Chondrocyte (in vitro differentiated cells): Measurements from ENCODE around the gene ADAT3. TPM values are rescaled to one million over a fixed set of nuclear protein-coding genes. Genes with fewer than 3 reads are reported as not detected.

Source experiments
- DNase-seq: peaks from one replicate; pipeline ENCODE4 v3.0.0; 2021; ENCODE audit warnings: mixed read lengths, low spot score
- H3K27ac Mint-ChIP-seq: one replicate; pipeline ENCODE4 v1.8.0; 2021; ENCODE audit warnings: mild to moderate bottlenecking, moderate library complexity, mixed read lengths; ENCODE audit not compliant: unreplicated experiment
- H3K27me3 Mint-ChIP-seq: 2 replicates; pipeline ENCODE4 v1.8.0; 2021; ENCODE audit warnings: low read depth, mixed read lengths
- H3K36me3 Mint-ChIP-seq: 2 replicates; pipeline ENCODE4 v1.8.0; 2021; ENCODE audit warnings: low read depth, mixed read lengths
- H3K4me1 Mint-ChIP-seq: 2 replicates; pipeline ENCODE4 v1.8.0; 2021; ENCODE audit warnings: low read depth, mild to moderate bottlenecking, mixed read lengths
- H3K4me3 Mint-ChIP-seq: one replicate; pipeline ENCODE4 v1.8.0; 2021; ENCODE audit warnings: mild to moderate bottlenecking, moderate library complexity, mixed read lengths; ENCODE audit not compliant: unreplicated experiment
- H3K9me3 Mint-ChIP-seq: 2 replicates; pipeline ENCODE4 v1.8.0; 2021; ENCODE audit warnings: low read depth, mixed read lengths
- total RNA-seq: library from RNA; stranded (reverse); gene quantifications from 3 replicates; pipeline ENCODE4 v1.2.1, GENCODE V29; 2021
- TF ChIP-seq, protein P1 (sequence below): fragments of 200-600 bp; sonication (generic); IDR thresholded peaks from 2 replicates; pipeline ENCODE4 v1.5.0; 2021; ENCODE audit warnings: antibody characterized with exemption, mild to moderate bottlenecking, moderate library complexity

The ADAT3 gene
- total RNA-seq, 1 donor from 2014 or later = 3.6 TPM

- Mint-ChIP-seq H3K27ac (peak overlapping the region; percentile 65), H3K9me3 (no peaks in the 10 kb centered on the region), H3K27me3 (no peaks in the 10 kb centered on the region), H3K4me3 (no peak overlapping the region), H3K4me1 (peaks cover 23% of the 10 kb centered on the region), H3K36me3 (no peaks in the 10 kb centered on the region)
- no peak for DNase-seq
- TF ChIP-seq, protein P1, sequence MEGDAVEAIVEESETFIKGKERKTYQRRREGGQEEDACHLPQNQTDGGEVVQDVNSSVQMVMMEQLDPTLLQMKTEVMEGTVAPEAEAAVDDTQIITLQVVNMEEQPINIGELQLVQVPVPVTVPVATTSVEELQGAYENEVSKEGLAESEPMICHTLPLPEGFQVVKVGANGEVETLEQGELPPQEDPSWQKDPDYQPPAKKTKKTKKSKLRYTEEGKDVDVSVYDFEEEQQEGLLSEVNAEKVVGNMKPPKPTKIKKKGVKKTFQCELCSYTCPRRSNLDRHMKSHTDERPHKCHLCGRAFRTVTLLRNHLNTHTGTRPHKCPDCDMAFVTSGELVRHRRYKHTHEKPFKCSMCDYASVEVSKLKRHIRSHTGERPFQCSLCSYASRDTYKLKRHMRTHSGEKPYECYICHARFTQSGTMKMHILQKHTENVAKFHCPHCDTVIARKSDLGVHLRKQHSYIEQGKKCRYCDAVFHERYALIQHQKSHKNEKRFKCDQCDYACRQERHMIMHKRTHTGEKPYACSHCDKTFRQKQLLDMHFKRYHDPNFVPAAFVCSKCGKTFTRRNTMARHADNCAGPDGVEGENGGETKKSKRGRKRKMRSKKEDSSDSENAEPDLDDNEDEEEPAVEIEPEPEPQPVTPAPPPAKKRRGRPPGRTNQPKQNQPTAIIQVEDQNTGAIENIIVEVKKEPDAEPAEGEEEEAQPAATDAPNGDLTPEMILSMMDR = no peak
Measured at GRCh38 chr19:1910177-1910576, 5.0 kb downstream of the ADAT3 start.

GRCh38 chr19:1911098-1911497, 5.9 kb downstream of the ADAT3 start:
- Mint-ChIP-seq H3K27me3 (no peaks in the 10 kb centered on the region), H3K36me3 (no peaks in the 10 kb centered on the region), H3K9me3 (no peaks in the 10 kb centered on the region), H3K4me1 (peaks cover 18% of the 10 kb centered on the region), H3K27ac (no peak overlapping the region), H3K4me3 (no peak overlapping the region)
- DNase-seq = no peak
- TF ChIP-seq, protein P1 = no peak

DNA sequence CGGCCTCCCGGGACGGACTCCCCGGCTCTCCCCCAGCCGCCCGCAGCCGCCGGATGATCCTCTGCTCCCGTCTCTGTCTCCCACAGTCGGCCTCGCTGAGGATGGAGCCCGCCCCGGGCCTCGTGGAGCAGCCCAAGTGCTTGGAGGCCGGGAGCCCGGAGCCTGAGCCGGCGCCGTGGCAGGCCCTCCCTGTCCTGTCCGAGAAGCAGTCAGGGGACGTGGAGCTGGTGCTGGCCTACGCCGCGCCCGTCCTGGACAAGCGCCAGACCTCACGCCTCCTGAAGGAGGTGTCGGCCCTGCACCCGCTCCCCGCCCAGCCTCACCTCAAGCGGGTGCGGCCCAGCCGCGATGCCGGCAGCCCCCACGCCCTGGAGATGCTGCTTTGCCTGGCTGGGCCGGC, 6.8 kb downstream of the ADAT3 start:
- Mint-ChIP-seq H3K9me3 (no peaks in the 10 kb centered on the region), H3K27me3 (no peaks in the 10 kb centered on the region), H3K27ac (no peak overlapping the region), H3K4me3 (no peak overlapping the region), H3K4me1 (peaks cover 18% of the 10 kb centered on the region), H3K36me3 (no peaks in the 10 kb centered on the region)
- DNase-seq = peak; percentile 91
- TF ChIP-seq, protein P1 = no peak

DNA sequence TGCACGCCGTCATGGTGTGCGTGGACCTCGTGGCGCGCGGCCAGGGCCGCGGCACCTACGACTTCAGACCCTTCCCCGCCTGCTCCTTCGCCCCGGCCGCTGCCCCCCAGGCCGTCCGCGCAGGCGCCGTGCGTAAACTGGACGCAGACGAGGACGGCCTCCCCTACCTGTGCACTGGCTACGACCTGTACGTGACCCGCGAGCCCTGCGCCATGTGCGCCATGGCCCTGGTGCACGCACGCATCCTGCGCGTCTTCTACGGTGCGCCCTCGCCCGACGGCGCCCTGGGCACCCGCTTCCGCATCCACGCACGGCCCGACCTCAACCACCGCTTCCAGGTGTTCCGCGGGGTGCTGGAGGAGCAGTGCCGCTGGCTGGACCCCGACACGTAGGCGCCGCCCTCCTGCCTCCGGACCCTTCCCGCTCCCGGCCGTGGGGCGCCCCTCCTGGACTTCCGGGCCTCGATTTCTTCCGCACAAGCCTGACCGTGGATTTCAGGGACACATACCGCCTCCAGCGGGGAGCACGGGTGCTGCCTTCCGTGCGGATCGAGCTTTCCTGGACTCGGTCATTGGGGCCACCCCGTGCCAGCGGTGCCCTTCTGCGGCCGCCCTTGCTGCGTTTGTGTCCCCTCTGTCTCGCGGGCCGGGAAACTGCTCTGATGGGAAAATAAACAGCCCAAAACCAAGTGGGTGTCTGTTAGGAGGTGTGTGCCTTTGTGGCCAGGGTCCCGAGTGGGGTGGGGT, 7.7 kb downstream of the ADAT3 start:
- H3K9me3 Mint-ChIP-seq = no peaks in the 10 kb centered on the region
- no peak for DNase-seq
- no peak overlapping the region for H3K4me3 Mint-ChIP-seq
- peaks cover 18% of the 10 kb centered on the region for H3K4me1 Mint-ChIP-seq
- no peak overlapping the region for H3K27ac Mint-ChIP-seq
- H3K27me3 Mint-ChIP-seq = no peaks in the 10 kb centered on the region
- peaks cover under 1% of the 10 kb centered on the region for H3K36me3 Mint-ChIP-seq
- TF ChIP-seq, protein P1 = no peak

GRCh38 chr19:1913781-1914577, 8.8 kb downstream of the ADAT3 start:
- Mint-ChIP-seq H3K9me3 (no peaks in the 10 kb centered on the region), H3K27ac (no peak overlapping the region), H3K4me1 (peaks cover 13% of the 10 kb centered on the region), H3K27me3 (no peaks in the 10 kb centered on the region), H3K36me3 (peaks cover 4% of the 10 kb centered on the region), H3K4me3 (no peak overlapping the region)
- DNase-seq = no peak
- TF ChIP-seq, protein P1 = no peak
